Measurements from ENCODE around the gene ZNF555.

DNA sequence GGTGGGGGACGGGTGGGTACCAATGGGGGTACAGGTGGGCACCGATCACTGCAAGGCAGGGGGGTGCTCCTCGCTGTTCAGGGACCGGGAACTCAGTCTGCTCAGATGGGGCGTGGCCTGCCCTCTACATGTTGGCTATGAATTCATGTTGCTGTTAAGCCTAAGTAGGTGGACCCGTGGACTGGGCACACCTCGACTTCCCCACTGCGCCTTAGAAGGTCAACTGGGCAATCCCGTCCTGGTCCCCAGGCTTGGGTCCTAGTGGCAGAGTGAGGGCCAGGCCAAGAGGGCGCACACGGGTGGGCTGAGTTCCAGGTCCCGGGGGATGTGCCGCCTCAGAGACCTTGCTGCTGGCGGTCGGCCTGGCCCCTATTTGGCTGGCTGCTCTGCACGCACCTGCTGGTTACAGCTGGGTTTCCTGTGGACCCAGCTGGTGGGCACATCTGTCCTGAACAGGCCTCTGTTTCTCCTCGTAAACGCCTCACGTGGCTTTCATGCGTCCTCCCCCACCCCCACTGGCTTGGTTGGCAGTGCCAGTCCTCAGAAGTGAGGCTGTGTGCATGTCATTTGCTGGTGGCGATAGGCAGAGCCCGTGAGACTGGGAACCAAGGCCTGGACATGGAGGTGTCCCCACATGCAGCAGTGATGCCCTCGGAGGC is 35.2 kb upstream of the ZNF555 start:
- TF ChIP-seq POLR2A (IDR thresholded peaks at IDR 0.05), result no peak
- TF ChIP-seq, protein P1, sequence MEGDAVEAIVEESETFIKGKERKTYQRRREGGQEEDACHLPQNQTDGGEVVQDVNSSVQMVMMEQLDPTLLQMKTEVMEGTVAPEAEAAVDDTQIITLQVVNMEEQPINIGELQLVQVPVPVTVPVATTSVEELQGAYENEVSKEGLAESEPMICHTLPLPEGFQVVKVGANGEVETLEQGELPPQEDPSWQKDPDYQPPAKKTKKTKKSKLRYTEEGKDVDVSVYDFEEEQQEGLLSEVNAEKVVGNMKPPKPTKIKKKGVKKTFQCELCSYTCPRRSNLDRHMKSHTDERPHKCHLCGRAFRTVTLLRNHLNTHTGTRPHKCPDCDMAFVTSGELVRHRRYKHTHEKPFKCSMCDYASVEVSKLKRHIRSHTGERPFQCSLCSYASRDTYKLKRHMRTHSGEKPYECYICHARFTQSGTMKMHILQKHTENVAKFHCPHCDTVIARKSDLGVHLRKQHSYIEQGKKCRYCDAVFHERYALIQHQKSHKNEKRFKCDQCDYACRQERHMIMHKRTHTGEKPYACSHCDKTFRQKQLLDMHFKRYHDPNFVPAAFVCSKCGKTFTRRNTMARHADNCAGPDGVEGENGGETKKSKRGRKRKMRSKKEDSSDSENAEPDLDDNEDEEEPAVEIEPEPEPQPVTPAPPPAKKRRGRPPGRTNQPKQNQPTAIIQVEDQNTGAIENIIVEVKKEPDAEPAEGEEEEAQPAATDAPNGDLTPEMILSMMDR (IDR thresholded peaks at IDR 0.05), result no peak

Data from ovary (tissue), 3 donors.